ENCODE measurements around the gene SH3PXD2A. TPM values are rescaled to one million over a fixed set of nuclear protein-coding genes. Genes with fewer than 3 reads are reported as not detected.

The SH3PXD2A gene
- total RNA-seq, 1 experiment from 2014 or later, result 13.4 TPM

- no peak overlapping the region for H3K4me3 ChIP-seq
- no peak for DNase-seq (ENCODE audit: low read depth in 1 of 2, low spot score in 2 of 2)
- H3K4me1 ChIP-seq (replicated peaks), result peaks cover 7% of the 10 kb centered on the region
- no peaks in the 10 kb centered on the region for H3K9me3 ChIP-seq (replicated peaks)
- H3K36me3 ChIP-seq, result no peaks in the 10 kb centered on the region
- H3K27me3 ChIP-seq (replicated peaks), result peaks cover 5% of the 10 kb centered on the region; the same call in 1 of the 2 replicates
- H3K27ac ChIP-seq, result no peak overlapping the region
Measured at GRCh38 chr10:103545771-103546281, 309.6 kb downstream of the SH3PXD2A start.

- H3K36me3 ChIP-seq, result no peaks in the 10 kb centered on the region
- DNase-seq (ENCODE audit: low read depth in 1 of 2, low spot score in 2 of 2), result no peak
- no peak overlapping the region for H3K4me3 ChIP-seq
- H3K27me3 ChIP-seq (replicated peaks), result peaks cover 5% of the 10 kb centered on the region; the same call in 1 of the 2 replicates
- peaks cover 7% of the 10 kb centered on the region for H3K4me1 ChIP-seq (replicated peaks)
- no peak overlapping the region for H3K27ac ChIP-seq
- no peaks in the 10 kb centered on the region for H3K9me3 ChIP-seq (replicated peaks)
Measured at GRCh38 chr10:103545366-103545765, 310.0 kb downstream of the SH3PXD2A start.

- H3K27me3 ChIP-seq (replicated peaks), result peaks cover 4% of the 10 kb centered on the region; the same call in 1 of the 2 replicates
Measured at GRCh38 chr10:103544657-103545310, 310.6 kb downstream of the SH3PXD2A start.

More at GRCh38 chr10:103544657-103545310, 310.6 kb downstream of the SH3PXD2A start:
- no peak for DNase-seq (ENCODE audit: low read depth in 1 of 2, low spot score in 2 of 2)
- Histone ChIP-seq H3K9me3 (replicated peaks) (no peaks in the 10 kb centered on the region), H3K4me3 (no peak overlapping the region), H3K4me1 (replicated peaks) (peaks cover 7% of the 10 kb centered on the region), H3K27ac (no peak overlapping the region), H3K36me3 (no peaks in the 10 kb centered on the region)

Other genes with a start within 250 kb of the SH3PXD2A start
- 26.9 and 27.4 TPM in 2 replicates for gene STN1, start 62.6 kb upstream of the SH3PXD2A start, total RNA-seq (2014; rRNA removed; shearing (Covaris generic))
- gene SLK, start 111.6 kb upstream of the SH3PXD2A start, total RNA-seq (2014; rRNA removed; shearing (Covaris generic)), result 35.5 and 47.6 TPM in 2 replicates
- gene COL17A1, start 230.3 kb upstream of the SH3PXD2A start, total RNA-seq (2014; rRNA removed; shearing (Covaris generic)), result 0.05 TPM in 1 of 2 replicates, not detected in the other